Stimulated activated CD4-positive, alpha-beta T cell treated with anti-CD3 and anti-CD28 coated beads, Interleukin-4, amount 100 ng/mL, for 48 hours (primary cell): Measurements from ENCODE around the gene CCDC57.
"Not testable (repeated sequence)": the region's sequence is repeated elsewhere in the genome, so short reads cannot be mapped to it uniquely, and the experiment has no call there.

Experiments used
- DNase-seq, 2 donors: peaks; one replicate each; pipeline ENCODE4 v3.0.0-alpha.2; 2020; ENCODE audit warnings: low read depth in 2 of 2

Gene CCDC57

GRCh38 chr17:82212331-82213250 is at the start of gene CCDC57:
Gene CCDC57, minus strand, starts transcription at chr17:82212842. Its CDS starts 10,898 bp downstream, at chr17:82201944.
- DNase-seq: peak; percentile 69 to 71

DNA sequence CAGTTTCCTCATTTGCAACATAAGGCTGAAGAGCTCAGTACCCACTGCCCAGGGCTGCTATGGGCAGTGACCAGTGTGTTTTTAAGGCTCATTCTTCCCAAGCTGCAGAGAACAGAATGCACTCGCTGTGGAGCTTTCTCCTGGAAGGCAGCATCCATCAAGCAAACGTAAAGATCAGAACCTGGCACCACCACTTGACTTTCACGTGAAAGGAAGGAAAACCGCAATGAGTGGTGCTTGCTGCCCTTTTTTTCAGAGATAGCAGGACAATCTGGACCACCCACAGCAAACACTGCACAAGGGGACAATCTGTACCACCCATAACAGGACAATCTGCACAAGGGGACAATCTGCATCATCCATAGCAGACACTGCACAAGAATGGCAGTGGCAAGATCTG is 49.7 kb upstream of the CCDC57 start:
- DNase-seq: no peak

DNA sequence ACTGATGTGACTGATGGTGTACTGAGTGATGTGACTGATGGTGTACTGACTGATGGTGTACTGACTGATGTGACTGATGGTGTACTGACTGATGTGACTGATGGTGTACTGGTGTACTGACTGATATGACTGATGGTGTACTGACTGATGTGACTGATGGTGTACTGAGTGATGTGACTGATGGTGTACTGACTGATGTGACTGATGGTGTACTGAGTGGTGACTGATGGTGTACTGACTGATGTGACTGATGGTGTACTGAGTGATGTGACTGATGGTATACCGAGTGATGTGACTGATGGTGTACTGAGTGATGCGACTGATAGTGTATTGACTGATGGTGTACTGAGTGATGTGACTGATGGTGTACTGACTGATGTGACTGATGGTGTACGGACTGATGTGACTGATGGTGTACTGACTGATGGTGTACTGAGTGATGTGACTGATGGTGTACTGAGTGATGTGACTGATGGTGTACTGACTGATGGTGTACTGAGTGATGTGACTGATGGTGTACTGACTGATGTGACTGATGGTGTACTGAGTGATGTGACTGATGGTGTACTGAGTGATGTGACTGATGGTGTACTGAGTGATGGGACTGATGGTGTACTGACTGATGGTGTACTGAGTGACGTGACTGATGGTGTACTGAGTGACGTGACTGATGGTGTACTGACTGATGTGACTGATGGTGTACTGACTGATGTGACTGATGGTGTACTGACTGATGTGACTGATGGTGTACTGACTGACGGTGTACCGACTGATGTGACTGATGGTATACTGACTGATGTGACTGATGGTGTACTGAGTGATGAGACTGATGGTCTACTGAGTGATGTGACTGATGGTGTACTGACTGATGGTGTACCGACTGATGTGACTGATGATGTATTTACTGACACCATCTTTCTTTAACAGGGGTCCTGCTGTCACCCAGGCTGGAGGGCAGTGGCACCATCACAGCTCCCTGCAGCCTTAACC is 47.6 kb upstream of the CCDC57 start:
- not testable (repeated sequence) for DNase-seq

DNA sequence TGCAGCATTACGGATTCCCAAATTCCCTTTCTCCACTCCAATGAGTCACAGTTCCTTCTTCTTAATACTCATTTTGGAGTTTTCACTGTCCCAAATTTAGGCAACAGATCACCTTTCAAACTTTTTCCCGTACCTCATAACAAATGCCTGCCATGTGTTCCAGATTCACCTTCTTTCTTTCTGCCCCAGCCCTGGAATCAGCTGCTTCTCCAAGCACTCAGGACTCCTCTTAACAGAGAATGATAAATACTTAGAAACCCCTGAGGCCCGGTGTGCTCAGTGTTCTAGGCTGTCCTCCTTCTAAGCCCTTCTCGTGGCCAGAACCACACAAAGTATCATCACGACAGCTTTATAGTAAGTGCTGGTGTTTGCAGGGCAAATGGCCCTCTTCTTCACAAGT is 45.9 kb upstream of the CCDC57 start:
- DNase-seq: no peak

DNA sequence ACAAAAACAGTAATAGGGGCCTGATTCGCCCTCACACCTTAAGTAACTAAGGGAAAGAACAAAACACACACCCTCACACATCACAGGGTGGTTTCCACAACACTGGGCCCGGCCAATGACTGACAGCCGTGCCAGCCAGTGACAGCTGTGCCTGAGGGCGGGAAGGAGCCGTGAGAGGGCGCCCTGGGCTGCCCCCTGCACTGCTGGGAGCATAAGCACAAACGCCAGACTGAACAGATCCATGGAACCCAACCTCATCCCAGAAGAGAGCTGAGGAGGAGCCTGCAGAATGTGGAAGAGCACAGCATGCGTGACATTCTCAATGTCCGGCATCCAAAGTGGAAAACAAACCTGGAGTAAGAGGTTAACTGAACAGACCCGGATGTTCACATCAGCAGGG is 44.8 kb upstream of the CCDC57 start:
- peak in 1 of 2 donors; percentile 36 for DNase-seq

- no peak for DNase-seq
Observed at GRCh38 chr17:82256242-82256885, 43.7 kb upstream of the CCDC57 start.

GRCh38 chr17:82255402-82255972 is 42.8 kb upstream of the CCDC57 start:
- DNase-seq: no peak

- not testable (repeated sequence) for DNase-seq
Observed at GRCh38 chr17:82254746-82255145, 42.1 kb upstream of the CCDC57 start.

DNA sequence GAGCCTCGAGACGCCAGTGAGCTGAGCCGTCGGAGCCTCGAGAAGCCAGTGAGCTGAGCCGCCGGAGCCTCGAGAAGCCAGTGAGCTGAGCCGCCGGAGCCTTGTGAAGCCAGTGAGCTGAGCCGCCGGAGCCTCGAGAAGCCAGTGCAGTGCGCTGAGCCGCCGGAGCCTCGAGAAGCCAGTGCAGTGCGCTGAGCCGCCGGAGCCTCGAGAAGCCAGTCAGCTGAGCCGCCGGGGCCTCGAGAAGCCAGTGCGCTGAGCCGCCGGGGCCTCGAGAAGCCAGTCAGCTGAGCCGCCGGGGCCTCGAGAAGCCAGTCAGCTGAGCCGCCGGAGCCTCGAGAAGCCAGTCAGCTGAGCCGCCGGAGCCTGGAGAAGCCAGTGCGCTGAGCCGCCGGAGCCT is 41.5 kb upstream of the CCDC57 start:
- DNase-seq: not testable (repeated sequence)

- DNase-seq: no peak
Observed at GRCh38 chr17:82253179-82253544, 40.5 kb upstream of the CCDC57 start.

- no peak for DNase-seq
Observed at GRCh38 chr17:82252511-82253178, 40.0 kb upstream of the CCDC57 start.

DNA sequence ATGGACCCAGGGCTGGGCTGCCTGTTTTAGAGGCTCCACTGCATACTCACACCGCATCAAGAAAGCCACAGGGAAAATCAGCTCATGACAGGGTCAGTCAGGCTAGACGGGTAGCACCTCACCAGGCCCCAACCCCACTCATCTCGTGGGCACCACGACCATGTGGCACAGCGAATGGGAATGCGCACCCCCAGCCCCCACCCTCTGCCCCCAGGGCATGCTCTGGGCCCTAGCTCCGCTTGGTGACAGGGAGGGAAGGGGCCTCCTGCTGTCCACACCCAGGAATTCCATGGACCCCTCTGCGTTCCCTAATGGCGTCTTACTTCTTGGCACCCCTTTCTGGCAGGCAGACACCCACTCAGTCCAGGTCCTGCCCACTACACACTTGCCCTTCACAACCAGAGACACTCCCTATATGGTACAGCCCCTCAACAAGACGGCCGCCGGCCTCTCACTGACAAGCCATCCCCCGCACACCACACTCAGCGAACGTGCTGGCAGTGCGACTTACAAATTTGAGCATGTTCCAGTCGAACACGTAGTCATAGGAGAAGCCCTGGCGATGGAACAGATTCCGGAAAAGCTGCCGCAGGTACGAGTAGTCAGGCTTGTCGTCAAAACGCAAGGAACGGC is 38.3 kb upstream of the CCDC57 start:
- DNase-seq: no peak

DNA sequence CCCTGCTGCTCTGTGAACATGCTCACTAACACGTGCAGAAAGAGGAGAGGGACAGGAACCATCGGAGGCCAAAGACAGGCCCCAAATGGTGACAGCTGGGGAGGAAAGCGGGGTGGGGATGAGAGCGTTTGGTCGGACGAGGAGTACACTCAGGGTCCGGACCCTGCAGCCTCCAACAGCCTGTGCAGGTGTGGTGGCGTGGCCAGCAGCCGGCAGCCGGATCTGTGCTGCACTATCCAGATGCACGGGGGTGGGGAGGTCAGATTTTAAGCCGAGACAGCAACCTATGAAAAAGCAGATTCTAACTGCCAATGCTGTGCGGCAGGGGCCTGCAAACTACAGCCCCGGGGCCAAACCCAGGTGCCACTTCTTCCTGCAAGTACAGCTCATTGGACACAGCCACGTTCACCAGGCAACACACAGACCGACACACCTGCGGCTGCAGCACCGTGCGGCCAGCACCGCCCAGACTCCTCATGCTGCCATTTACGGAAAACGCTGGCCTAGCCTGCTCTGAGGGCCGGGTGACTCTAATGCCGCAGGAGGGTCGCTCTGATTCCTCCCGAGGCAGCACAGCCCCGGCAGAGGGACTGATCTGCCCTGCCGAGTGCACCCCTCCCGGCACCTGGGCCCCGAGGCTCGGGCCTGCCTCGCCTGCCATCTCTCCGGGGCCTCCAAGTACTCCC is 37.4 kb upstream of the CCDC57 start:
- DNase-seq: no peak

GRCh38 chr17:82248815-82249674 is 36.4 kb upstream of the CCDC57 start:
- DNase-seq: no peak

DNA sequence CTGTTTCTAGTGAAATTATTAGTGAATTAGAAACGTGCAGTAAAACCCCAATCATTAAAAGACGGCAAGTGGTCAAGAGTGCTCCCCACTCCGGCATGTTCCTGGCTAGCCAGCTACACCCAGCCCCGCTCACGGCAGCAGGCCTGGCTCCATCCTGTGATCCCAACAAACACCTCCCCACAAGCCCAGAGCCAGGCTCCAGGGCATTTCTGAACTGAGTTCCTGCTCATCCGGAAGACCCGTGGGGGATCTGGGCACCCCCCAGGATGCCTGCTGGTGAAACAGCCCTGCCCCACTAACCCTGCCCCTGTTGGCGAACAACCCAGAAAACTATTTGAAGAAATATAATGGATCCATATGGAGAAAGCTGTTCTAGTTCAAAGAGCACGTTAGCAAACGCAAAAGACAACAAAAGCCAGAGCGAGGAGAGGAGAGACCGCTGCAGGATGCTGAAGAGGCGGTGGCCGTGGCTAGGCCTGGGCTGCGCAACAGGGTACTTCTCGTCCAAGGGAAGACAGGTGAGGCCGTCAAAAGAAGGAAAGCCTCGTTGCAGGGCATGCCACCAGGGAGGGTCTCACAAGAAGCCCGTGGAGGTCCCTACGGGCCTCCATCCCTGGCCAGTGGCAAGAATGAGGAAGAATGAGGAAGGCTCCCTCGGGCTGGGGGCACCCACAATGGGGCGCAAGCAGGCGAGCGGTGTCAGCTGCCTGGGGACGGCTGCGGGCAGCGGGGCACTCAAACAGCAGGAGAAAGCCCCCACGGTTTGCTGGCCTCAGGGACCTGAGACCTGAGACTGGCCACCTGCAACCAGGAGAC is 35.4 kb upstream of the CCDC57 start:
- DNase-seq: no peak

GRCh38 chr17:82247182-82247823 is 34.7 kb upstream of the CCDC57 start:
- no peak for DNase-seq

- no peak for DNase-seq
Observed at GRCh38 chr17:82246365-82247181, 33.9 kb upstream of the CCDC57 start.
